ENCODE results near the gene KIF22. TPM values are rescaled to one million over a fixed set of nuclear protein-coding genes. Genes with fewer than 3 reads are reported as not detected.

KIF22 gene
- total and polyA plus RNA-seq, 2 donors (not counting 1 experiment from before 2014, with no cell fraction given), result 12.3 to 17.7 TPM

DNA sequence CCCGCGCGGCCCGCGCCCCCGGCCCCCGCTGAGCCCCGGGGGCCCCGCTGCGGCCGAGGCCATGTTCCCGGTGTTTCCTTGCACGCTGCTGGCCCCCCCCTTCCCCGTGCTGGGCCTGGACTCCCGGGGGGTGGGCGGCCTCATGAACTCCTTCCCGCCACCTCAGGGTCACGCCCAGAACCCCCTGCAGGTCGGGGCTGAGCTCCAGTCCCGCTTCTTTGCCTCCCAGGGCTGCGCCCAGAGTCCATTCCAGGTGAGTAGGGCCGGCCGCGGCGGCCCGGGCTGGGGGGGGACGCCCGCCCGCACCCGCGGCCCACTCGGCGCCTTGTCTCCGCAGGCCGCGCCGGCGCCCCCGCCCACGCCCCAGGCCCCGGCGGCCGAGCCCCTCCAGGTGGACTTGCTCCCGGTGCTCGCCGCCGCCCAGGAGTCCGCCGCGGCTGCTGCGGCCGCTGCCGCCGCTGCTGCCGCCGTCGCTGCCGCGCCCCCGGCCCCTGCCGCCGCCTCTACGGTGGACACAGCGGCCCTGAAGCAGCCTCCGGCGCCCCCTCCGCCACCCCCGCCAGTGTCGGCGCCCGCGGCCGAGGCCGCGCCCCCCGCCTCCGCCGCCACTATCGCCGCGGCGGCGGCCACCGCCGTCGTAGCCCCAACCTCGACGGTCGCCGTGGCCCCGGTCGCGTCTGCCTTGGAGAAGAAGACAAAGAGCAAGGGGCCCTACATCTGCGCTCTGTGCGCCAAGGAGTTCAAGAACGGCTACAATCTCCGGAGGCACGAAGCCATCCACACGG is 16.3 kb downstream of the KIF22 start:
- TF ChIP-seq, protein P1, sequence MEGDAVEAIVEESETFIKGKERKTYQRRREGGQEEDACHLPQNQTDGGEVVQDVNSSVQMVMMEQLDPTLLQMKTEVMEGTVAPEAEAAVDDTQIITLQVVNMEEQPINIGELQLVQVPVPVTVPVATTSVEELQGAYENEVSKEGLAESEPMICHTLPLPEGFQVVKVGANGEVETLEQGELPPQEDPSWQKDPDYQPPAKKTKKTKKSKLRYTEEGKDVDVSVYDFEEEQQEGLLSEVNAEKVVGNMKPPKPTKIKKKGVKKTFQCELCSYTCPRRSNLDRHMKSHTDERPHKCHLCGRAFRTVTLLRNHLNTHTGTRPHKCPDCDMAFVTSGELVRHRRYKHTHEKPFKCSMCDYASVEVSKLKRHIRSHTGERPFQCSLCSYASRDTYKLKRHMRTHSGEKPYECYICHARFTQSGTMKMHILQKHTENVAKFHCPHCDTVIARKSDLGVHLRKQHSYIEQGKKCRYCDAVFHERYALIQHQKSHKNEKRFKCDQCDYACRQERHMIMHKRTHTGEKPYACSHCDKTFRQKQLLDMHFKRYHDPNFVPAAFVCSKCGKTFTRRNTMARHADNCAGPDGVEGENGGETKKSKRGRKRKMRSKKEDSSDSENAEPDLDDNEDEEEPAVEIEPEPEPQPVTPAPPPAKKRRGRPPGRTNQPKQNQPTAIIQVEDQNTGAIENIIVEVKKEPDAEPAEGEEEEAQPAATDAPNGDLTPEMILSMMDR (conservative IDR thresholded peaks at IDR 0.05 in 1 of 2, IDR thresholded peaks at IDR 0.05 in 1 of 2; ENCODE audit: low read depth in 1 of 2, low read length in 2 of 2), result no peak
- no peak for TF ChIP-seq EZH2 (IDR thresholded peaks at IDR 0.05; ENCODE audit: low read length, missing control alignments)
- Histone ChIP-seq H2AFZ (ENCODE audit: low read length) (no peak overlapping the region), H3K27me3 (ENCODE audit: control insufficient read depth, insufficient read depth, low read length) (no peaks in the 10 kb centered on the region), H4K20me1 (ENCODE audit: control insufficient read depth, extremely low read depth, insufficient read depth, low read length) (no peaks in the 10 kb centered on the region), H3K4me3 (replicated peaks in 1 of 4; ENCODE audit: control extremely low read depth in 1 of 4, insufficient read depth in 1 of 4, low read depth in 3 of 4, low read length in 4 of 4) (peak overlapping the region; percentile 54 to 74 (median 66)), H3K4me2 (ENCODE audit: extremely low read depth, insufficient read depth, low read length) (peak overlapping the region; percentile 92), H3K79me2 (ENCODE audit: control insufficient read depth, insufficient read depth, low read length) (peaks cover 29% of the 10 kb centered on the region), H3K9me3 (ENCODE audit: control insufficient read depth, insufficient read depth, low read depth, low read length) (no peaks in the 10 kb centered on the region), H3K36me3 (ENCODE audit: control insufficient read depth, insufficient read depth, low read length) (peaks cover 12% of the 10 kb centered on the region), H3K9ac (ENCODE audit: insufficient read depth, low read length) (peak overlapping the region; percentile 51), H3K4me1 (ENCODE audit: control insufficient read depth, extremely low read depth, insufficient read depth, low read length) (peaks cover 23% of the 10 kb centered on the region), H3K27ac (ENCODE audit: insufficient read depth, low read length) (peak overlapping the region; percentile 81)
- peak in 1 of 2 donors; percentile 48 for DNase-seq (ENCODE audit: low read depth in 2 of 2)

- DNase-seq (ENCODE audit: low read depth in 2 of 2), result peak; percentile 94 to 96
- Histone ChIP-seq H3K27me3 (ENCODE audit: control insufficient read depth, insufficient read depth, low read length) (no peaks in the 10 kb centered on the region), H2AFZ (ENCODE audit: low read length) (no peak overlapping the region), H3K79me2 (ENCODE audit: control insufficient read depth, insufficient read depth, low read length) (peaks cover 29% of the 10 kb centered on the region), H3K4me1 (ENCODE audit: control insufficient read depth, extremely low read depth, insufficient read depth, low read length) (peaks cover 26% of the 10 kb centered on the region), H3K9me3 (ENCODE audit: control insufficient read depth, insufficient read depth, low read depth, low read length) (no peaks in the 10 kb centered on the region), H3K4me3 (replicated peaks in 1 of 4; ENCODE audit: control extremely low read depth in 1 of 4, insufficient read depth in 1 of 4, low read depth in 3 of 4, low read length in 4 of 4) (peak overlapping the region; percentile 58 to 79 (median 72)), H4K20me1 (ENCODE audit: control insufficient read depth, extremely low read depth, insufficient read depth, low read length) (no peaks in the 10 kb centered on the region), H3K36me3 (ENCODE audit: control insufficient read depth, insufficient read depth, low read length) (peaks cover 12% of the 10 kb centered on the region), H3K4me2 (ENCODE audit: extremely low read depth, insufficient read depth, low read length) (peak overlapping the region; percentile 92), H3K9ac (ENCODE audit: insufficient read depth, low read length) (peak overlapping the region; percentile 40), H3K27ac (ENCODE audit: insufficient read depth, low read length) (peak overlapping the region; percentile 81)
- no peak for TF ChIP-seq EZH2 (IDR thresholded peaks at IDR 0.05; ENCODE audit: low read length, missing control alignments)
- TF ChIP-seq, protein P1 (conservative IDR thresholded peaks at IDR 0.05 in 1 of 2, IDR thresholded peaks at IDR 0.05 in 1 of 2; ENCODE audit: low read depth in 1 of 2, low read length in 2 of 2), result peak; percentile 34 to 53
These were observed 17.1 kb downstream of the KIF22 start for GRCh38 chr16:29807426-29808218.

Measured in fibroblast of lung (primary cell).